ENCODE results near the gene MACROD2. TPM values are rescaled to one million over a fixed set of nuclear protein-coding genes. Genes with fewer than 3 reads are reported as not detected.

MACROD2 gene
- polyA plus RNA-seq, 4 donors: 13.0 to 15.9 (median 14.0) TPM

DNA sequence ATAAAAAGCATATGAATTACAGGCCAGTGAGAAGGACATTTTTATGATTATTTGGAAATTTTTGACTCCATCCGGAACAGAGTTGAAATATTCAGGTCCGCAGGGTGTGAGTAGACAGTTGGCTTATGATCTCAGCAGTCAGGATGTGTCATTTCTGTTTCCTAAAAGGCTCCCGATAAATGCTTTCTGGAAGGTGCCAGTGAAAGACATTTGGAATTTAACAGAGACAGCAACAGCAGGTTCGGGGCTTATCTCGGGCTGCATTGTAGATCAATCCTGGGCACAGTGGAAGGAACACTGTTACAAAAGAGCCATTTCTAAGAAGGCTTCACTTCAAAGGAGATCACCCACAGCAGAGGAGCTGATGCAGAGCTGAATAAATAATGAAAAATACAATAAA, 1643.5 kb downstream of the MACROD2 start:
- no peak for DNase-seq (ENCODE audit: low read depth in 4 of 4, low spot score in 2 of 4)

DNA sequence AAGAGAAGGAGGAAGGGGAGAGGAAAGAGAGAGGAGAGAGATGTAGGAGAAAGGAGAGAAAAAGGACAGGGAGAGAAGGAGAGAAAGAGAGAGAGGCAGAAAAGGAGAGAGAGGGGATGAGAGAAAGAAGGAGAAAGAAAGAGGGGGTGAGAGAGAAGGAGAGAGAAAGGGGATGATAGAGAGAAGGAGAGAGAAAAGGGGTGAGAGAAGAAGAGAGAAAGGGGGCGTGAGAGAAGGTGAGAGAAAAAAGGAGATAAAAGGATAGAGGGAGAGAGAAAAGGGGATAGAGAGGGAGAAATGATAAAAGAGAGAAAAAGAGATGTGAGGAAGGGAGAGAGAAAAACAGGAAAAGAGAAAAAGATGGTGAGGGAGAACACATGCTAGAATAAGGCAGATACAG, 1644.5 kb downstream of the MACROD2 start:
- DNase-seq (ENCODE audit: low read depth in 4 of 4, low spot score in 2 of 4): no peak

DNA sequence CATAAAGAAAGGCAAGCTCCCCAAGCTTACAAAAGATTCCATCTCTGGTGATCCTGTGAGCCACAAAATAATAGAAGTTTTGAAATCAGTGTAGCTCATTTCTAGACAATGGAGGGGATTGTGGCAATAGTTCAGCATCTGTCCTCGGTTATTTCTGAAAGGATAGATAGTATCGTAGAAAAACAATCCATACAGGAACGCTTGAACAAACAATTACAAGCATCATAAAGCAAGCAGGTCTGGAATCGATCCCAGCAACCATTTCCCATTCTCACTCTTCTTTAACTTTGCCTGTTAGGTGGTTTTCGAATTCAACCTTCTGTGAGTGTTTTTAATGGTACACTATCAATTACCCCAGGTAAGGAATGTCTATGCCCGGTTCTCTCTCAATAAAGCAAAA, 1646.8 kb downstream of the MACROD2 start:
- DNase-seq (ENCODE audit: low read depth in 4 of 4, low spot score in 2 of 4): no peak

DNA sequence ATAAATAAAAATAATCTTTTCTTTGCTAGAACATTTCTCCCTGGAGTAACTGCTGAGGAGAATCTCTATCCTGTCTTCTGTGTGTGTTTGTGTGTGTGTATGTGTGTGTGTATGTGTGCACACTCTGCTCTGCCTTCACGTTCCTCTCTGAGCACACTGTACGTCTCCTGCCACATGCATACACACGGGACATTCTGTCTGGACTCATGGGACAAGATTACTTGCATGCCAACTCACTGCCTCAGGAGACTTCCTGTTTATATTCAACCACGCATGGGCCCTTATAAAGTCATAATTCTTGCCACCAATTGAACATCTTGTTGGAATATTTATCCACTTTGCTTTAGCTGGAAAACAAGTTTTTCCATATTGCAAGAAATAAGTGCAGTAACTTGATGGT, 1647.4 kb downstream of the MACROD2 start:
- no peak for DNase-seq (ENCODE audit: low read depth in 4 of 4, low spot score in 2 of 4)

- no peak for DNase-seq (ENCODE audit: low read depth in 4 of 4, low spot score in 2 of 4)
Measured at GRCh38 chr20:15643713-15644112, 1648.4 kb downstream of the MACROD2 start.

DNA sequence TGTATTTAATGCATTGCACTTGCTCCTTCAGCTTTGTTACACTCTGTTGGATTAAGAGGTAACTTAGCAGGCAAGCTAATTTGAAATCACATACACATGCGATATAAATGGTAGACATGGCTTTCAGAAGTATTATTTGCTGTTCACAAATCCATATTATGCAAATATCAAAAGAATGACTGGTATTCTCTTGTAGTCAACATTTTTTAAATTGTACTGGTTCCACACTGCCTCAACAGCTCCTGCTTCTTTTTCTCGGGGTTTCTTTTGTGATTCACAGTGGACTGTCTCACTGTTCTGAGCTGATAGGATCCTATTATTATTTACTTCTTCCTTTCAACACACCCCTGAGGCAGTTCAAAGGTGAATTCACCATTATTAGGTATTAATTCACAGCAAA, 1650.5 kb downstream of the MACROD2 start:
- DNase-seq (ENCODE audit: low read depth in 4 of 4, low spot score in 2 of 4): no peak

DNA sequence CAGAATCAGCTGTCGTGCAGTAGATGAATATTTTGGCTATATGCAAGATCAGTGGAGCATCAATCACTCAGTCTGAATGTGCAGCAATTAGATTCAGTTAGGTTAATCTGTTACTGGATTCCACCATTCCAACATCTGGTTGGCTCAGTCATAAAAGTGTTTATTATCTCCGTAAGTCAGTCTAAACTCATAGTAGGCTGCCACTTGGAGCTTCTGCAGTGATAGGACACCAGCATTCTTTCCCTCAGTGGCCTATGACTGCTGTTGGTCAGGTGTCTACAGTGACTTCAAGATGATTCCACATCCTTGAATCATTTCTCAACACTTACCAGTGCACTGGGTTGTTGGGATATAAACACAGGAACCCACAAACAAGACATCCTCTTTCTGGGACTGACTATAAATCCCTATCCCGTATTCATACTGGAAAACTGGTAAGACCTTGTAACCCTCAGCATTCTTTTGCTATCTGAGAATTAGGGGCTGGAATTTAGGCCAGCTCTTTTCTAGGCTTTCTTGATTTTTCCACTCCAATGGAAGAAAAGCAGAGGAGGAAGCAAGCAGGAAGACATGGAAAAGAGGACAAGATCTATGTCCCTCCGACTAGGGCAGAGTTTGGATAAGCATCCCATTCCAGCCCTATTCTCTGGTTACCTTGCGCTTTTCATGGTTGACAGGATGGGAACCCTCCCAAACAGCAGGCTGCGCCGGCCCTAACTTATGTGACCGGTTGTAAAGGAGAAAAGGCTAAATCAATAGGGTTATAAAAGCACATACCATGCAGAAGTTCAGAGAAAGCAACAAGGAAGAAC, 1658.3 kb downstream of the MACROD2 start:
- DNase-seq (ENCODE audit: low read depth in 4 of 4, low spot score in 2 of 4): no peak

DNA sequence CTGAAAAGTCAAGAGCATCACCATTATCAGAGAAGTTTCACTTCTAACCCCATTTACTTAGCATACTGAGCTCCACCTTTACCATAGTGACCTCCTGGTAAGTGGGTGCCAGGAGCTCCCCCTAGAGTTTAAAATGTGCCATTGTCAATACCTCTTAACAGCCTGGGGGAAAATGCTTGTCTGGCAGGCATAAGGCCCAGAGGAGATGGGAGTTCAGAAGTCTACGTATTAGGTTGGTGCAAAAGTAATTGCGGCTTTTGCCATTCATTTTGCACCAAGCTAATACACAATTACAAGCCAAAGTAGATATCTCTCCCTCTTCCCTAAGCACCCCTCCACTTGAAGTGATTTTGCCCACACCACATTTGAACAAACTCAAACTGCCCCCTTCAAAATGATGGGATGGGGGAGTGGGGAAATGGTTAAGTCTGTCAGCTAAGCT, 1658.9 kb downstream of the MACROD2 start:
- DNase-seq (ENCODE audit: low read depth in 4 of 4, low spot score in 2 of 4): no peak

GRCh38 chr20:15655295-15655874, 1660.1 kb downstream of the MACROD2 start:
- no peak for DNase-seq (ENCODE audit: low read depth in 4 of 4, low spot score in 2 of 4)

GRCh38 chr20:15656124-15656523, 1660.8 kb downstream of the MACROD2 start:
- no peak for DNase-seq (ENCODE audit: low read depth in 4 of 4, low spot score in 2 of 4)

DNA sequence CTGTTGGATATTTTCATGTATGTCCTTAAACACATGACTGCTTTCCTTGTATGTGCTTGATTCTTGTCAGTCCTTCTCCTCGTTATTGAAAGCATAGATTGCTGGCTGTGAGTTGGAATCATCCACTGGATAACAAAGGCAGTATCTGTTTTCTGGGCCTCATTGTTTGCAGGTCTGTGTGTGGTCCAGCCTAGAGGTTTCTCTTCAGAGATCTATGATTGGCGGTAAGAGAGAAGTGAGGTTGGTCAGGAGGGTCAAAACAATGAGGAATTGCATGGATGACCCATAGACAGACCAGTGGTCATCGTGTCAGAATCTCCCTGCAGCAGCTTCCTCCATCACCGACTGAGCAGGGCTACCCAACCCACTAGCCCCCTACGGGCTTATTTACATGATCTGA, 1663.0 kb downstream of the MACROD2 start:
- DNase-seq (ENCODE audit: low read depth in 4 of 4, low spot score in 2 of 4): no peak

GRCh38 chr20:15673206-15673605, 1677.9 kb downstream of the MACROD2 start:
- DNase-seq (ENCODE audit: low read depth in 4 of 4, low spot score in 2 of 4): no peak

DNA sequence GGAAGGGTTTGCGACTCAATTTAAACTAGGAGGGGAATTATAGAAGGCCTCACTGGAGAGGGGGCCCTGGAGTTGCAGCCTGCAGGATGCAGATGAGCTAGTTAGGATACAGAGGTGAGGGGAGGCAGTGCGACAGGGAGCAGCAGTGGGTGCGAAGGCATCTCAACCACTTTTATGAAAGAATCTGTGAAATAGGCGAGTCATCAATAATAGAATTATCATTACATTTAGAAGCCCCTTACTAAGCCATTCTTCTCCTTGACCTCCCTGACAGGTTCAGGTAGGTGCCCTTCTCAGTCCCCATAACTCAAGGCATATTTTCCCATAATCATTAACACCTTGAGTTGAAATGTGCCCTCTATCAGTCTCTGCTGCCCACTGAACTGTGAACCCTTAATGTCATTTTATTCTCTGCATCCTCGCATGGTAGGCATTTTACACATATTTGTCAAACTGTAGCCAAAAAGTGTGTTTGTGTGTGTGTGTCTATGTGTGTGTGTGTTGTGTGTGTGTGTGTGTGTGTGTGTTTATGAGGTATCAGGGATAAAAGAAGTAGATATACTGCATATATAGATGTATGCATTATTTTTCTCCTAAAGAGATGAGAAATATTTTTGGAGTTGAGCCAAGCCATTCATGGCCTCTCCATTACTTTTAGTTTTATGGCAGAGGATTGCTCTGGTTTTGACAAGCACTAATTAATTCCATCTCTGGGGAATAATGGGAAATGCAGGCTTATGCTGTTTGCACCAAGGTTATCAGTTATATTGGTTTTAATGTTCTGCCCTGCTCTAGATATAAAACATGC, 1679.1 kb downstream of the MACROD2 start:
- DNase-seq (ENCODE audit: low read depth in 4 of 4, low spot score in 2 of 4): peak in 3 of 4 donors; percentile 47 to 61 (median 59)

GRCh38 chr20:15675061-15675514, 1679.8 kb downstream of the MACROD2 start:
- DNase-seq (ENCODE audit: low read depth in 4 of 4, low spot score in 2 of 4): peak in 2 of 4 donors; percentile 58 to 62

GRCh38 chr20:15675813-15676484, 1680.6 kb downstream of the MACROD2 start:
- DNase-seq (ENCODE audit: low read depth in 4 of 4, low spot score in 2 of 4): no peak

GRCh38 chr20:15676815-15677214, 1681.5 kb downstream of the MACROD2 start:
- no peak for DNase-seq (ENCODE audit: low read depth in 4 of 4, low spot score in 2 of 4)

- DNase-seq (ENCODE audit: low read depth in 4 of 4, low spot score in 2 of 4): no peak
Measured at GRCh38 chr20:15682690-15683089, 1687.4 kb downstream of the MACROD2 start.

DNA sequence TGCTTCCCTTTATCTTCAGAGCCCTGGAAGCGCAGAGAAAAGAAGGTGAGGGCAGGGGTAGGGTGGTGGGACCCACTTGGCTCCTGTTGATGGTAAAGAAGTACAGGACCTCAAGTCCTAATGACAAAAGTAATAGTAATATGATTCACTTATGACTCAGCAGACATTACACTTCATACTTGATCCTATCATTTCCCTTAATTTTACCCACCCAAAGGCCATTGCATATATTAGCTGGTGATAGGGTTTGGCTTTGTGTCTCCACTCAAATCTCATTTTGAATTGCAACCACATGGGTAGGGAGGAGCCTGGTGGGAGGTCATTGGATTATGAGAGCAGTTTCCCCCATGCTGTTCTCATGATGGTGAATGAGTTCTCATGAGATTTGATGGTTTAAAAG, 1697.3 kb downstream of the MACROD2 start:
- no peak for DNase-seq (ENCODE audit: low read depth in 4 of 4, low spot score in 2 of 4)

DNA sequence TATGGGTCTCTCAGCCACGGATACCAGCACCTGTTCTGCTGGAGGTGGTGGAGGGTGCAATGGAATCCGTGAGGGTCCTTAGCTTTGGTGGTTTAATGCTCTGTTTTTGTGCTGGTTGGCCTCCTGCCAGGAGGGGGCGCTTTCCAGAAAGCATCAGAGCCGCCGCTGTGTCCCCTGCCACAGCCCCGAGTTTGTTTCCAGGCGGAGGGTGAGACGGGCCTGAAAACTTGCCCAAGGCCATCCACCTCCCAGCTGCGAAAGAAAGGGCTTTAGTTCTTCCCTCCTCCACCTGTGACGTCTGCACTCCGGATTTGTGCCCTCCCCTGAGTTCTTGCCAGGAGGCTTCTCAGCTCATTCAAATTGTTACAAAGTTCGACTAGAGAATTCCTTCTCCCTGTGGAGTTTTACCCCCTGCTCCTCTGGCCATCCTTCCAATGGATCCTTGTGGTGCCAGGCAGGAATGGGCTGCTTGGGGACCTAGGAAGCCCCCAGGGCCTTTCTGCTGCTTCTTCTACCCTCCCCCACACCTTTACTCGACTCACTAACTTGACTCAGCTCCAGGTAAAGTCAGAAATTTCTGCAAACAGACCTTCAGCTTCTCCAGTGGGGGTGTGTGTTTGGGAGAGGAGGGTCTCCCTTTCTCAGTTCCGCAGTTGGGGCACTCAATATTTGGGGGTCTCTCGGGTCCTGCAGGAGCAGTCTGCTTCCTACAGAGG, 1704.3 kb downstream of the MACROD2 start:
- no peak for DNase-seq (ENCODE audit: low read depth in 4 of 4, low spot score in 2 of 4)

- no peak for DNase-seq (ENCODE audit: low read depth in 4 of 4, low spot score in 2 of 4)
Measured at GRCh38 chr20:15700147-15700765, 1704.9 kb downstream of the MACROD2 start.

Data from left renal cortex interstitium (tissue), 4 donors.